ENCODE results near the gene ZACN. TPM values are rescaled to one million over a fixed set of nuclear protein-coding genes. Genes with fewer than 3 reads are reported as not detected.

Gene ZACN
- total RNA-seq, 1 donor from 2014 or later = not detected

DNA sequence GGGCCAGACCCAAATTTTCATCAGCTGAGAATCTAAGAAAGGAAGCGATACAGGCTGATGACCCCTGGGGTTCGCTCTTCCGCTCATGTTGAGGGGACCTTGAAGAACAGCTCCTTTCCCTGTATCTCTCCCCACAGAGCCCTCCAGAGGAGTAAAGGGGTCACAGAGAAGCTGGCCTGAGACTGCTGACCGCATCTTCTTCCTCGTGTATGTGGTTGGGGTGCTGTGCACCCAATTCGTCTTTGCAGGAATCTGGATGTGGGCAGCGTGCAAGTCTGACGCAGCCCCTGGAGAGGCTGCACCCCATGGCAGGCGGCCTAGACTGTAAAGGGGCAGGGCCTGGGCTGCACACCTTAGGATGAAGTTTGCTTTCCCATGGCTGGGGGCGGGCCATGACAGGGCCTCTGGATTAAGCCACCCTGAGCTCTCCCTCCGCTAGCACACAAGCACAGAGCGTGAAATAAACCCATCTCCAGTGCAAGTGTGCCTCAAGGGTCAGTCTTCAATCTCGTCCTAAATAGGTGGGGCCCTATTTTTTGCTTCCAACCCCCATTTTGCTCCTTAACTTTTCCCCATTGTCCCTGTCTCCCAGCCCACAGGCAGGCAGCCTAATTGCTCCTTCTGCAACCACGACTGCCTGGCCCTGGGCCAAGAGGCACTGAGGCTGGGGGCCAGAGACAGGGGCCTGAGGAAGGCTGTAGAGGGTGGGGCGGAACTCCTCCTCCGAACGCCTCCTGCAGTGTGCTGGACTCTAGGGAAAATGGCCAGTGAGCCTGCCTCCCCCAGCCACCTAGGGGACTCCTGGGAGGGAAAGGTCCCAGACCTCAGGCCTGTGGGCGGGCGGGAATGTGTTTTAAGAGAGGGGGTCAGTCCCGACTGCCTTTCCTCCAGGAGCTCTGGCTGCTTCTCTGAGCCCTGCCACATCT lies 3.6 kb downstream of the ZACN start:
- TF ChIP-seq CTCF (IDR thresholded peaks at IDR 0.05) = no peak
- no peaks in the 10 kb centered on the region for H3K4me1 ChIP-seq
- no peak for ATAC-seq
- no peaks in the 10 kb centered on the region for H3K9me3 ChIP-seq
- peaks cover 24% of the 10 kb centered on the region for H3K27me3 ChIP-seq (ENCODE audit: low read depth)
- peak; percentile 29 for DNase-seq
- no peak overlapping the region for H3K27ac ChIP-seq
- H3K36me3 ChIP-seq = peaks cover 58% of the 10 kb centered on the region
- no peak overlapping the region for H3K4me3 ChIP-seq
- intact Hi-C loops (cut with DNase I) = no loop called here

DNA sequence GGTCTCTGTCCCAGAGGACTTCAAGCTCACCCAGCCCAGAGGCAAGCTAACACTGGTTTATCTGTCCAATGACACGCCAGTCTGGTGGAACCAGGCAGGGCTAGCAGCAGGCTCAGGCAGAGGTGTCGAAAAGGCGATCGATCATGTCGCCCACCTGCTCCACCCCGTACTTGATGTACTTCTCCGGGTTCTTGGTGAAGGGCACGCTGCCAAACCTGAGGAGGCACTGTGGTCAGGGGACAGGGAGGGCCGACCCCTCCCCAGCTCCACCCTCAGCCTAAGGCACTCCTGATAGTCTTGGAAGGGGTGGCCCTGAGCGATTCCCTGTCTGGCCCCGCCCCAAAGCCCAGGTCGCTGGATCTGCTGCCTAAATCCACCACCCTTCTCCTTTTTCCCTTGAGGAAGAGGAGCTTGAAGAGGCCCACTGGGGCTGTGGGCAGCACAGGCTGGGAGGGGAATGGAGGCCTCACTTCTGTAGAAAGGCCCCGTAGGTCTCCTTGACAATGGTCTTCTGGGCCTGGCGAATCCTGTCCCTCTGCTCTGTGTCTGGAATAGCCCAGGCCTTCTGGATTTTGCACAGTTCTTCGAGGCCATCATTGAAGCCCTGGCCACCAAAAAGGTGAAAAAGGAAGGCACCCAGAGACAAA lies 4.7 kb downstream of the ZACN start:
- Histone ChIP-seq H3K4me1 (no peaks in the 10 kb centered on the region), H3K9me3 (no peaks in the 10 kb centered on the region), H3K36me3 (peaks cover 69% of the 10 kb centered on the region), H3K27ac (no peak overlapping the region), H3K27me3 (ENCODE audit: low read depth) (peaks cover 14% of the 10 kb centered on the region), H3K4me3 (no peak overlapping the region)
- no peak for TF ChIP-seq CTCF (IDR thresholded peaks at IDR 0.05)
- intact Hi-C loops (cut with DNase I) = no loop called here
- ATAC-seq (no peak), DNase-seq (no peak)

DNA sequence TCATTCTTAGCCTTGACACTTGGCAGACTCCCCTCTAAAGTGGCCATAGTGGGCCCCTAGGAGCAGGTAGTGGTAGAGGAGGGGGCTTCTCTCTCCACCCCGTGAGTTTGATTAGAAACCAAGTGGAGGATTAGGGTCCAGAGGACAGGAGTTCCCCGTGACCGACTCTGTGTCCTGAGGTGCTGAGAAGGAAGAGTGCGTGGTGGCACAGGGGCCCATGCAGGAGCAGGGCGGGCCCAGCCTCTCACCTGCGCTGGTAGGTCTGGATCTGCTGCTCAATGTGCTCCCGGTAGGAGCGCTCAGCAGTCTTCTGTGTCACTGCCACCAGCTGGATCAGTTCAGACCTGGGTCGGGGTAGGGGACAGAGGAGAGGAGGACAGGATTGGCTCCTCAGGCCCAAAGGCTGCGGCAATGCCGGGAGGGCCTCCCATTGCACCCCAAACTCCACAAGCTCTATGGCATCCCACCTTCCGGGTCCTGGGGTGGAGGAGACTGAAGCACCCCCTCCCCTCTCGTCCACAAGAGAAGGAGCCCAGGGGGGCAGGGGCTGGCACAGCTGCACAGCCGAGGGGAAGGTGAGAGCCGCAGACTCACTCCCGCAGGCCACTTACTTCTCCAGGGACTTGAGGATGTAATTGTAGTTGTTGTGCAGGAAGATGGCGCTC lies 6.2 kb downstream of the ZACN start:
- no peak for DNase-seq
- no peak overlapping the region for H3K4me3 ChIP-seq
- ATAC-seq = no peak
- TF ChIP-seq CTCF (IDR thresholded peaks at IDR 0.05) = no peak
- H3K27me3 ChIP-seq (ENCODE audit: low read depth) = no peaks in the 10 kb centered on the region
- H3K9me3 ChIP-seq = no peaks in the 10 kb centered on the region
- H3K4me1 ChIP-seq = no peaks in the 10 kb centered on the region
- H3K36me3 ChIP-seq = peaks cover 84% of the 10 kb centered on the region
- intact Hi-C loops (cut with DNase I) = no loop called here
- no peak overlapping the region for H3K27ac ChIP-seq

- no peaks in the 10 kb centered on the region for H3K27me3 ChIP-seq (ENCODE audit: low read depth)
- H3K9me3 ChIP-seq = no peaks in the 10 kb centered on the region
- H3K36me3 ChIP-seq = peaks cover 91% of the 10 kb centered on the region
- H3K4me3 ChIP-seq = no peak overlapping the region
- DNase-seq (peak; percentile 34), ATAC-seq (no peak)
- no peaks in the 10 kb centered on the region for H3K4me1 ChIP-seq
- intact Hi-C loops (cut with DNase I) = no loop called here
- no peak for TF ChIP-seq CTCF (IDR thresholded peaks at IDR 0.05)
- H3K27ac ChIP-seq = no peak overlapping the region
These were observed 6.9 kb downstream of the ZACN start for GRCh38 chr17:76085731-76086366.

DNA sequence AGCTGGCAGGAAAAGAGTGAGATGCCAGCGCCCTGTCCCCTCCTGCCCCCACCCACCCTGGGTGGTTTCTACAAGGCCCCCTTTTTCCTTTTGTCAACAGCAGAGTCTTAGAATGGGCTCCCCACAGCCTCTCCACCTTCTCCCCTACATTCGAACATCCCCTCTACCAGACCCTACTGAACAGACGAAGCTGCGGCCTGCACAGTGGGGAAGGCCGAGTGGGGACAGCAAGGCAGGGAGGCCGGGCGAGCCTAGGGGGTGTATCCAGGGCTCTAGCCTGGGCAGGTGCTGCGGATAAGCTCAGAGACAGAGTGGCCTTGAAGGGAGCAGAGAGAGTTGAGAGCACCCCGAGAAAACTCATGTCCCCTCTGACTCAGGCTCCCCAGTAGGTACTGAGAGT lies 7.4 kb downstream of the ZACN start:
- Histone ChIP-seq H3K9me3 (no peaks in the 10 kb centered on the region), H3K27me3 (ENCODE audit: low read depth) (no peaks in the 10 kb centered on the region), H3K36me3 (peaks cover 96% of the 10 kb centered on the region), H3K4me1 (no peaks in the 10 kb centered on the region), H3K4me3 (no peak overlapping the region), H3K27ac (no peak overlapping the region)
- peak; percentile 12 for DNase-seq
- ATAC-seq = no peak
- no peak for TF ChIP-seq CTCF (IDR thresholded peaks at IDR 0.05)
- intact Hi-C loops (cut with DNase I) = no loop called here

Data from lower lobe of right lung (tissue), 2 donors.